ENCODE data around the gene WDR73. TPM values are rescaled to one million over a fixed set of nuclear protein-coding genes. Genes with fewer than 3 reads are reported as not detected.

Gene WDR73
- total RNA-seq, 2 donors from 2014 or later: 15.3 to 24.3 TPM

- TF ChIP-seq CTCF (IDR thresholded peaks at IDR 0.05): no peak
- H3K4me3 ChIP-seq: no peak overlapping the region
- no peaks in the 10 kb centered on the region for H3K9me3 ChIP-seq
- H3K27ac ChIP-seq: no peak overlapping the region
- H3K27me3 ChIP-seq: no peaks in the 10 kb centered on the region
- intact Hi-C loops (cut with DNase I): loop anchor here (10.0 kb wide), 1 partner anchor 58 kb away; the partner anchor contains the start of gene SEC11A
- no peak for DNase-seq
- H3K9ac ChIP-seq (ENCODE audit: low read depth in 2 of 2, low read length in 2 of 2): peak overlapping the region in 1 of 2 donors; percentile 62
- H3K36me3 ChIP-seq: no peaks in the 10 kb centered on the region
- H3K4me1 ChIP-seq: peaks cover 5% of the 10 kb centered on the region
These were observed 2.9 kb upstream of the WDR73 start for GRCh38 chr15:84656972-84657371.

- intact Hi-C loops (cut with DNase I): loop anchor here (10.0 kb wide), 1 partner anchor 60 kb away; the partner anchor contains the start of gene SEC11A
- no peaks in the 10 kb centered on the region for H3K27me3 ChIP-seq
- H3K36me3 ChIP-seq: no peaks in the 10 kb centered on the region
- H3K27ac ChIP-seq: peak overlapping the region; percentile 86
- peak overlapping the region; percentile 68 to 82 for H3K9ac ChIP-seq (ENCODE audit: low read depth in 2 of 2, low read length in 2 of 2)
- peak; percentile 89 for DNase-seq
- TF ChIP-seq CTCF (IDR thresholded peaks at IDR 0.05): peak; percentile 57
- peaks cover 5% of the 10 kb centered on the region for H3K4me1 ChIP-seq
- H3K9me3 ChIP-seq: no peaks in the 10 kb centered on the region
- H3K4me3 ChIP-seq: peak overlapping the region; percentile 81
These were observed 788 bp upstream of the WDR73 start for GRCh38 chr15:84654689-84655453.

- peaks cover 5% of the 10 kb centered on the region for H3K4me1 ChIP-seq
- peak overlapping the region; percentile 86 for H3K27ac ChIP-seq
- H3K27me3 ChIP-seq: no peaks in the 10 kb centered on the region
- H3K9me3 ChIP-seq: no peaks in the 10 kb centered on the region
- H3K4me3 ChIP-seq: peak overlapping the region; percentile 81
- H3K9ac ChIP-seq (ENCODE audit: low read depth in 2 of 2, low read length in 2 of 2): peak overlapping the region; percentile 80 to 82
- no peak for DNase-seq
- TF ChIP-seq CTCF (IDR thresholded peaks at IDR 0.05): no peak
- peaks cover under 1% of the 10 kb centered on the region for H3K36me3 ChIP-seq
- intact Hi-C loops (cut with DNase I): loop anchor here (10.0 kb wide), 1 partner anchor 61 kb away; the partner anchor contains the start of gene SEC11A
These were observed 536 bp downstream of the WDR73 start for GRCh38 chr15:84653584-84653909.

- no peak overlapping the region for H3K27ac ChIP-seq
- intact Hi-C loops (cut with DNase I): loop anchor here (10.0 kb wide), 2 partner anchors 55 to 65 kb away; partner anchors contain the start of gene SEC11A
- no peak for TF ChIP-seq CTCF (IDR thresholded peaks at IDR 0.05)
These were observed 4.4 kb downstream of the WDR73 start for GRCh38 chr15:84649706-84650105.

GRCh38 chr15:84648539-84648938 lies 5.5 kb downstream of the WDR73 start:
- H3K9ac ChIP-seq (ENCODE audit: low read depth in 2 of 2, low read length in 2 of 2): no peak overlapping the region
- H3K4me3 ChIP-seq: no peak overlapping the region
- intact Hi-C loops (cut with DNase I): loop anchor here (10.0 kb wide), 1 partner anchor 54 kb away; no protein-coding TSS in a partner anchor
- peaks cover 5% of the 10 kb centered on the region for H3K4me1 ChIP-seq
- H3K36me3 ChIP-seq: peaks cover 10% of the 10 kb centered on the region
- H3K9me3 ChIP-seq: no peaks in the 10 kb centered on the region
- no peak overlapping the region for H3K27ac ChIP-seq
- no peaks in the 10 kb centered on the region for H3K27me3 ChIP-seq
- TF ChIP-seq CTCF (IDR thresholded peaks at IDR 0.05): no peak
- DNase-seq: no peak

More at GRCh38 chr15:84649706-84650105, 4.4 kb downstream of the WDR73 start:
- H3K4me1 ChIP-seq: peaks cover 5% of the 10 kb centered on the region
- H3K9ac ChIP-seq (ENCODE audit: low read depth in 2 of 2, low read length in 2 of 2): no peak overlapping the region
- DNase-seq: no peak
- no peak overlapping the region for H3K4me3 ChIP-seq
- peaks cover 10% of the 10 kb centered on the region for H3K36me3 ChIP-seq
- no peaks in the 10 kb centered on the region for H3K27me3 ChIP-seq
- H3K9me3 ChIP-seq: no peaks in the 10 kb centered on the region

All from colonic mucosa (tissue), 4 donors.